ENCODE results near the gene SLC9A5. TPM values are rescaled to one million over a fixed set of nuclear protein-coding genes. Genes with fewer than 3 reads are reported as not detected.

The SLC9A5 gene
- total and polyA plus RNA-seq, 9 of the 15 experiments (the other 6 are each of a cell fraction or from before 2014, with no cell fraction given), result 0.06 to 3.1 (median 1.2) TPM

GRCh38 chr16:67279296-67280089 is 30.7 kb downstream of the SLC9A5 start, which contains the start of gene PLEKHG4:
TSS of gene PLEKHG4 (plus strand) at chr16:67279532. CDS start at chr16:67280045, 513 bp downstream.
- H3K4me3 ChIP-seq, result peak within 1 kb of the TSS; percentile 74
- FAIRE-seq (peak; percentile 85), DNase-seq (ENCODE audit: extremely low read depth in 1 of 4, low spot score in 3 of 4) (peak in 2 of 4 experiments; percentile 91 to 96), ATAC-seq (peak; percentile 98)
- no peaks in the 10 kb centered on the region for H4K20me1 ChIP-seq (replicated peaks; ENCODE audit: control insufficient read depth, insufficient read depth, low read length)
- no peaks in the 10 kb centered on the region for H3K9me1 ChIP-seq (ENCODE audit: control insufficient read depth, insufficient read depth, low read length)
- peak within 1 kb of the TSS; percentile 83 for H3K27ac ChIP-seq (ENCODE audit: extremely low read depth, low read depth, low read length)
- H3K36me3 ChIP-seq (ENCODE audit: control insufficient read depth, insufficient read depth, low read length), result peaks cover 35% of the 10 kb centered on the region; the same call in 2 of the 3 replicates
- H3K9me3 ChIP-seq (replicated peaks; ENCODE audit: control insufficient read depth, insufficient read depth, low read depth, low read length), result no peaks in the 10 kb centered on the region
- peak within 1 kb of the TSS; percentile 88 to 97 for H3K9ac ChIP-seq (ENCODE audit: insufficient read depth in 1 of 2, low read depth in 2 of 2, low read length in 2 of 2)
- peak within 1 kb of the TSS; percentile 94 for H2AFZ ChIP-seq (ENCODE audit: low read depth, low read length)
- ChIA-PET POLR2A (interaction anchor here (0.5 to 1.4 kb wide), 5 partner anchors 9 to 232 kb away, joined by 3 to 5 read pairs (median 4); no protein-coding TSS in a partner anchor), CTCF (ENCODE audit: low intra/inter-chr PET ratio) (interaction anchor here (0.6 to 2.3 kb wide), 5 partner anchors 11 to 138 kb away, joined by 3 to 18 read pairs (median 7); no protein-coding TSS in a partner anchor)
- BruUV-seq (replicated peaks), result TSS peak; percentile 78
- in situ Hi-C loops (cut with MboI) (no loop called here), intact Hi-C loops (cut with micrococcal nuclease) (loop anchor here (5.0 kb wide), 1 partner anchor 42 kb away; no protein-coding TSS in a partner anchor)
- peak within 1 kb of the TSS; percentile 95 for H3K4me2 ChIP-seq (ENCODE audit: insufficient read depth, low read length)
- no peaks in the 10 kb centered on the region for H3K27me3 ChIP-seq (ENCODE audit: control insufficient read depth in 2 of 2, insufficient read depth in 2 of 2, low read length in 2 of 2)
- 9% methylated on average over 40 of the region's 83 CpGs for WGBS (ENCODE audit: insufficient coverage, low coverage, missing lambda C conversion rate)
- H3K4me1 ChIP-seq (replicated peaks in 1 of 2; ENCODE audit: control insufficient read depth in 2 of 2, insufficient read depth in 2 of 2, low read length in 2 of 2), result peaks cover 22 to 44% of the 10 kb centered on the region in 2 experiments
- peaks cover 30% of the 10 kb centered on the region for H3K79me2 ChIP-seq (ENCODE audit: control insufficient read depth, insufficient read depth, low read length)
- TF ChIP-seq SETDB1 (IDR thresholded peaks at IDR 0.05; ENCODE audit: low read length), result no peak
- no peak for TF ChIP-seq KDM1A (IDR thresholded peaks at IDR 0.05)
- TF ChIP-seq SPI1 (IDR thresholded peaks at IDR 0.05; ENCODE audit: borderline replicate concordance, low read depth, low read length), result no peak
- TF ChIP-seq PHF8 (IDR thresholded peaks at IDR 0.05; ENCODE audit: borderline replicate concordance, low read length), result peak; percentile 76; the same call in 1 of the 2 replicates
- no peak for TF ChIP-seq CBX2 (IDR thresholded peaks at IDR 0.05; ENCODE audit: insufficient read depth, low read length, poor library complexity, severe bottlenecking)
- TF ChIP-seq ZBTB26 (CRISPR knock-in tag; IDR thresholded peaks at IDR 0.05), result no peak
- no peak for TF ChIP-seq BRF1 (IDR thresholded peaks at IDR 0.05; ENCODE audit: borderline replicate concordance, extremely low read depth, insufficient read length)
- TF ChIP-seq SMAD1 (IDR thresholded peaks at IDR 0.05; ENCODE audit: low read depth, low read length, partially characterized antibody), result no peak
- peak; percentile 63 to 84; a peak in 2 of 4 replicates for TF ChIP-seq UBTF (IDR thresholded peaks at IDR 0.05; ENCODE audit: borderline replicate concordance in 1 of 2, low read depth in 2 of 2, low read length in 2 of 2)
- no peak for TF ChIP-seq BRF2 (IDR thresholded peaks at IDR 0.05; ENCODE audit: borderline replicate concordance, insufficient read depth, insufficient read length)
- no peak for TF ChIP-seq TARDBP (IDR thresholded peaks at IDR 0.05)
- TF ChIP-seq ZNF57 (CRISPR knock-in tag; IDR thresholded peaks at IDR 0.05), result no peak

All from K562 (cell line).